Eye (tissue), 1 donor: ENCODE data around the gene AGPAT4.
"Not testable (repeated sequence)": the region's sequence is repeated elsewhere in the genome, so short reads cannot be mapped to it uniquely, and the experiment has no call there.

ENCODE experiments used
- DNase-seq: peaks from one replicate; pipeline ENCODE4 v3.0.0-alpha.2; 2015

Gene AGPAT4

GRCh38 chr6:161134550-161135298, 139.1 kb downstream of the AGPAT4 start:
- no peak for DNase-seq

- DNase-seq, result no peak
These were observed 139.9 kb downstream of the AGPAT4 start for GRCh38 chr6:161133963-161134362.

- no peak for DNase-seq
These were observed 141.5 kb downstream of the AGPAT4 start for GRCh38 chr6:161132384-161132783.

GRCh38 chr6:161130967-161131766, 142.7 kb downstream of the AGPAT4 start:
- DNase-seq, result no peak

DNA sequence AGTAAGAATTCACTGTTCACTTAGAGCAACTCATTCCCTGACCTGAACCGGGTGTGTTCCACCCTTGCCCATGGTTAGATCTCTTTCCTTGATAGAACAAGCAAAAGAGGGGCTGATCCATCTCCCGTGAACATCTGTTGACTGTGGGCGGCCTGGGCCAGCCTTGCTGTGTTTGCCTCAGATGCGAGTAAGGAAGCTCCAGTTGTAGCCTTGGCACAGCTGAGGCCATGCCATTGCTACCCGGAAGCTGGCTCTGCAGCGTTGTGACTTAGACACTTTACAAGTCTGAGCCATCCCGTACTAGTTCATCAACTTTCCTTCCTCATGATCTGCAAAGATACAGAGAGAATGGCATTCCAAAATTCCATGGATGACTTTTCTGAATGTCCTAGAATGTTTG, 143.3 kb downstream of the AGPAT4 start:
- no peak for DNase-seq

GRCh38 chr6:161128680-161129196, 145.1 kb downstream of the AGPAT4 start:
- DNase-seq, result no peak

DNA sequence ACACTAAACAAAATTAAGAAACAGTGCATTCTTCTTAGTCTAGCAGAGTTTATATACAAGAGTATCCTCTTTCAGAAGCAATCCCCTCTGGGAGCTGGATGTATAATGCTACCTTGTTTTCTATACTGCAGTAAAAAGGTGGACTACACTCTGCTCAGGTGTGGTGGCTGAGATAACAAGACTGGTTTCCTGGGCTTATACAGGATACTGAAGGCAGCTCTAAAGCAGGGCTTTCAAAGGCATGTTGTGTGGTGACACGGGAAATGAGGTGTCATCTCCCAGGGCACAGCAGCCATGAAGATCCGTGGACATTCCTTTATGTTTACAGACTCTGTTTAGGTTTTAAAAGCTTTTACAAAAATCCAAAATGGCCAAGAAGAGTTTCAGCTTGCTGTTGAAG, 145.6 kb downstream of the AGPAT4 start:
- no peak for DNase-seq

DNA sequence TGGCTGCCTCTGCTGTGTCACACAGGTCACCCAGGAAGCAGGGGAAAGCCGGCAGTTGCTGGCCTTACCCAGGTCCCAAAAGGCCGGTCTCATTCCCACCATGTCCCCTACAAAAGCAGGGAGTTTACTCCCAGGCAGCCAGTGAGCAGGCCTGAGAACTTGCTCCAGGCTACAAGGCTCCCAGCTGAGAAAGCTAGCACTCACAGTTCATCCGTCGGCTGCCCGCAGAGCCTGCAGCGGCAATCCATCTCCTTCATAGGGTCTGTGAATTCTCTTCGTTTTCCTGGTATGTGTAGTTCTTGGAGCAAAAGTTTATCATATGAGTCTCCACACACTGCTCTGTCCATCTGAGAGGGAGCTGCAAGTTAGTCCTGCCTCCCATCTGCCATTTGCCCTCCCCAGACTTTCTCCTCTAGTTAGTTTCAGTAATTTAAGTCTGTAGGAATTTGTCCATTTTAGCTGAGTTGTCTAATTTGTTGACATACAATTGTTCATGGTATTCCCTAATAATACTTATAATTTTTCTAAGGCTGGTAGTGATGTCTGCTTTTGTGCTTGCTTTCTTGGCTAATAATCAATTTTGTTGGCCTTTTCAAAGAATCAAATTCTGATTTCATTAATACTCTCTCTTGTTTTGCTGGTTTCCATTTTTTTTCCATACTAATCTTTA, 146.7 kb downstream of the AGPAT4 start:
- DNase-seq, result no peak

DNA sequence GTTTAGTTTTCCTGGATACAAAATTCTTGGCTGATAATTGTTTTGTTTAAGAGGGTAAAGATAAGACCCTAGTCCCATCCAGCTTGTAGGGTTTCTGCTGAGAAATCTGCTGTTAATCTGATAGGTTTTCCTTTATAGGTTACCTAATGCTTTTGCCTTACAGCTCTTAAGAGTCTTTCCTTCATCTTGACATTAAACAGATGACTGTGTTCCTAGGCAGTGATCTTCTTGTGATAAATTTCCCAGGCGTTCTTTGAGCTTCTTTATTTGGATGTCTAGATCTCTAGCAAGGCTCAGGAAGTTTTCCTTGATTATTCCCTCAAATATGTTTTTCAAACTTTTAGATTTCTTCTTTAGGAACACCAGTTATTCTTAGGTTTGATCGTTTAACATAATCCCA, 148.3 kb downstream of the AGPAT4 start:
- DNase-seq, result no peak

DNA sequence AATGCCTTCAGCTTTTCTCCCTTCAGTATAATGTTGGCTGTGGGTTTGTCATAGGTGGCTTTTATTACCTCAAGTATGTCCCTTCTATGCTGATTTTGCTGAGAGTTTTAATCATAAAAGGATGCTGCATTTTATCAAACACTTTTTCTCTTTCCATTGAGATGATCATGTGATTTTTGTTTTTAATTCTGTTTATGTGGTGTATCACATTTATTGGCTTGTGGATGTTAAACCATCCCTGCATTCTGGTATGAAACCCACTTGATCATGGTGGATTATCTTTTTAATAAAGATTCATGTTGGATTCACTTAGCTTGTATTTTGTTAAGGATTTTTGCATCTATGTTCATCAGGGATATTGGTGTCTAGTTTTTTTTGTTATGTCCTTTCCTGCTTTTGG, 150.5 kb downstream of the AGPAT4 start:
- not testable (repeated sequence) for DNase-seq

GRCh38 chr6:161117942-161118341, 155.9 kb downstream of the AGPAT4 start:
- DNase-seq, result no peak

GRCh38 chr6:161117308-161117707, 156.6 kb downstream of the AGPAT4 start:
- DNase-seq, result no peak

- DNase-seq, result no peak
These were observed 157.3 kb downstream of the AGPAT4 start for GRCh38 chr6:161116554-161116953.

GRCh38 chr6:161115468-161115867, 158.4 kb downstream of the AGPAT4 start:
- no peak for DNase-seq

- DNase-seq, result no peak
These were observed 162.6 kb downstream of the AGPAT4 start for GRCh38 chr6:161111261-161111660.

GRCh38 chr6:161110028-161110779, 163.7 kb downstream of the AGPAT4 start:
- no peak for DNase-seq

GRCh38 chr6:161109366-161109765, 164.5 kb downstream of the AGPAT4 start:
- DNase-seq, result no peak

GRCh38 chr6:161108916-161109315, 164.9 kb downstream of the AGPAT4 start:
- DNase-seq, result no peak

- DNase-seq, result no peak
These were observed 165.8 kb downstream of the AGPAT4 start for GRCh38 chr6:161107779-161108730.

DNA sequence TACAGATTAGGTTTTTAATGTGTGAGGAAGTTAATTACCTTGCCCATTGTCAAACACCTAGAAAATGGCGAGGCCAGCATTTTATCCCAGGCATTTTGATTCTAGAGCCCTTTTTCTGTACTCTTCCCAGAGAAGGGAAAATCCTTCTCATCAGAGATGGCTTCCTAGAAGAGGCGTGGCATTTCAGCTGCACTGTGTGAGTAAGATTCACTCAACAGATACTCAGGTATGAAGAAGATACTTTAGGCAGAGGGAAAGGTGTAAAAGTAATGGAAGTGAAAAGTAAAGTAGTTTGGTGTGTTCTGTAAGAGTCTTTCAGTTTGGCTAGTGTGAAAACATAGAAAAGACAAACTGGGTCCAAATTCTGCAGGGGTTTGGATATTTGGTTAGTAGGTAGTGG, 168.5 kb downstream of the AGPAT4 start:
- no peak for DNase-seq

DNA sequence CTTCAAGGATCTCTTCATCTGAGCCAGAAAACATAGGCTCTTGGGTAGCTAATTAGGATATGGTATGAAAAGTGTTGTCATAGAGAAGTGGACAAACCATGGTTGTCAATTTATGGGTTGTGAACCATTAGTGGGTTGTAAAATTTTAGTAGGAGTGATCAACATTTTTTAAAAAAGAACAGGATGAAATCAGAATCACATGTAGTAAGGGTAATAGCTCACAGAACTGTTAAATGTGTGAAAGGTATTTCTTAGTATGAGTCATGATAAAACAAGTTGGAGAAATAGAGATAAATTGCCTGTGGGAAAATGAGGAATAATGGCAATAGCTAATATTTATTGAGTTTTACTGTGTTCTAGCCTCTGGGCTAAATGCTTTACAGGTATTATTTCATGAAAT, 168.9 kb downstream of the AGPAT4 start:
- DNase-seq, result no peak

- DNase-seq, result no peak
These were observed 170.4 kb downstream of the AGPAT4 start for GRCh38 chr6:161103475-161103874.
